Measurements from ENCODE around the gene AGPAT2.
A peak's percentile ranks its signal among the peaks of the same experiment; 100 is the strongest.

AGPAT2 gene

GRCh38 chr9:136686794-136687711, at the start of gene AGPAT2:
Gene AGPAT2, minus strand, starts transcription at chr9:136687457. Its CDS starts 100 bp downstream, at chr9:136687357.
- Histone ChIP-seq H3K36me3 (replicated peaks; ENCODE audit: low read depth, low read length) (no peaks in the 10 kb centered on the region), H3K27ac (ENCODE audit: low read length) (peak within 1 kb of the TSS; percentile 70), H3K4me1 (ENCODE audit: low read length) (peaks cover 18% of the 10 kb centered on the region), H3K79me2 (ENCODE audit: low read length) (peaks cover 12% of the 10 kb centered on the region; the same call in 1 of the 2 replicates), H3K27me3 (ENCODE audit: low read depth, low read length) (no peaks in the 10 kb centered on the region), H3K4me2 (ENCODE audit: low read length) (peak within 1 kb of the TSS; percentile 96), H2AFZ (ENCODE audit: low read depth, low read length) (no peak within 1 kb of the TSS), H3K9me3 (ENCODE audit: insufficient read depth, low read length) (no peaks in the 10 kb centered on the region), H3K9ac (ENCODE audit: low read length) (peak within 1 kb of the TSS; percentile 94), H4K20me1 (ENCODE audit: insufficient read depth, low read length) (peaks cover 28% of the 10 kb centered on the region), H3K4me3 (ENCODE audit: low read length) (peak within 1 kb of the TSS; percentile 96)
- no peak for TF ChIP-seq EZH2phosphoT487 (IDR thresholded peaks at IDR 0.05; ENCODE audit: low read depth)
- TF ChIP-seq CTCF (IDR thresholded peaks at IDR 0.05; ENCODE audit: low read depth, low read length), result no peak

GRCh38 chr9:136735812-136736480, 48.7 kb upstream of the AGPAT2 start:
- Histone ChIP-seq H3K9ac (ENCODE audit: low read length) (no peak overlapping the region), H3K27me3 (ENCODE audit: low read depth, low read length) (no peaks in the 10 kb centered on the region), H3K79me2 (ENCODE audit: low read length) (no peaks in the 10 kb centered on the region), H3K9me3 (ENCODE audit: insufficient read depth, low read length) (no peaks in the 10 kb centered on the region), H3K4me1 (ENCODE audit: low read length) (no peaks in the 10 kb centered on the region), H3K36me3 (replicated peaks; ENCODE audit: low read depth, low read length) (no peaks in the 10 kb centered on the region), H3K4me2 (ENCODE audit: low read length) (no peak overlapping the region), H4K20me1 (ENCODE audit: insufficient read depth, low read length) (no peaks in the 10 kb centered on the region), H3K4me3 (ENCODE audit: low read length) (no peak overlapping the region), H3K27ac (ENCODE audit: low read length) (no peak overlapping the region), H2AFZ (ENCODE audit: low read depth, low read length) (no peak overlapping the region)
- TF ChIP-seq CTCF (IDR thresholded peaks at IDR 0.05; ENCODE audit: low read depth, low read length), result no peak
- TF ChIP-seq EZH2phosphoT487 (IDR thresholded peaks at IDR 0.05; ENCODE audit: low read depth), result no peak

- Histone ChIP-seq H4K20me1 (ENCODE audit: insufficient read depth, low read length) (0 out of 2 replicates have a peak, but pooled peaks cover 3% of the 10 kb centered on the region), H3K27ac (ENCODE audit: low read length) (no peak overlapping the region), H2AFZ (ENCODE audit: low read depth, low read length) (no peak overlapping the region), H3K4me3 (ENCODE audit: low read length) (no peak overlapping the region), H3K27me3 (ENCODE audit: low read depth, low read length) (no peaks in the 10 kb centered on the region), H3K4me1 (ENCODE audit: low read length) (no peaks in the 10 kb centered on the region), H3K9me3 (ENCODE audit: insufficient read depth, low read length) (no peaks in the 10 kb centered on the region), H3K79me2 (ENCODE audit: low read length) (peaks cover 10% of the 10 kb centered on the region), H3K36me3 (replicated peaks; ENCODE audit: low read depth, low read length) (no peaks in the 10 kb centered on the region), H3K4me2 (ENCODE audit: low read length) (no peak overlapping the region), H3K9ac (ENCODE audit: low read length) (no peak overlapping the region)
- no peak for TF ChIP-seq EZH2phosphoT487 (IDR thresholded peaks at IDR 0.05; ENCODE audit: low read depth)
- TF ChIP-seq CTCF (IDR thresholded peaks at IDR 0.05; ENCODE audit: low read depth, low read length), result no peak
Observed at GRCh38 chr9:136734837-136735496, 47.7 kb upstream of the AGPAT2 start.
